ENCODE data around the gene CACNA2D3. TPM values are rescaled to one million over a fixed set of nuclear protein-coding genes. Genes with fewer than 3 reads are reported as not detected.

Gene CACNA2D3
- total and polyA plus RNA-seq, 4 donors: 0.38 to 2.5 (median 1.1) TPM

- 21 to 38% methylated on average over 2 of the region's 2 CpGs for WGBS, 2 donors
- DNase-seq: peak; percentile 54 to 85 (median 75)
- Histone ChIP-seq H3K27ac (ENCODE audit: low read depth in 1 of 2, low read length in 1 of 2) (no peak overlapping the region), H3K9ac (ENCODE audit: insufficient read depth in 1 of 2, low read length in 2 of 2) (no peak overlapping the region), H3K4me3 (no peak overlapping the region), H3K9me3 (ENCODE audit: control insufficient read depth in 4 of 4, insufficient read depth in 3 of 4, low read length in 3 of 4) (peaks cover 0 to 2% (median 0%) of the 10 kb centered on the region in 4 donors), H3K27me3 (ENCODE audit: control insufficient read depth in 3 of 3, insufficient read depth in 3 of 3, low read length in 2 of 3) (peaks cover 0 to 37% (median 20%) of the 10 kb centered on the region in 3 donors), H3K36me3 (ENCODE audit: control insufficient read depth in 4 of 4, insufficient read depth in 4 of 4, low read length in 4 of 4) (no peaks in the 10 kb centered on the region), H3K4me1 (ENCODE audit: control insufficient read depth in 5 of 5, insufficient read depth in 5 of 5, low read length in 5 of 5) (peaks cover 0 to 27% (median 7%) of the 10 kb centered on the region in 5 donors)
- ATAC-seq (ENCODE audit: insufficient read depth, low FRiP score): no peak
- TF ChIP-seq CTCF (IDR thresholded peaks at IDR 0.05; ENCODE audit: control extremely low read depth, extremely low read depth): no peak
These were observed 549.2 kb downstream of the CACNA2D3 start for GRCh38 chr3:54671511-54671910.

DNA sequence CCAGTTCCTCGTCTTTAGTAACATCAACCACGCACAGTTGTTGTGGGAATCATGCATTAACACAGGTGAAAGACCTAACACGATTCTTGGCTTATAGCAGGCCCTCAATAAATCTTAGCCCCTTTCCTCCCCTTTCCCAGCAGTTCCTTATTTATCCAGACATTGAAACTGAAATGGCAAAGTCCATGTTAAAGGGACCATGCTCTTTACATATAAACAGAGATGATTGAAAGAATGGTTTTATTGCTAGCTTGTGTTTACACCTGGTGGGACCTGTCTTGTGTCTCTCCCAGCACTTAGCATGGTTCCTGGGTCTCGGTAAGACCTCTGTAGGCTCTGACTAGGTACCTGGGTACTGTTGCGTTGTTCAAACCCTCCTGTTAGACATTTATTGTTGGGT, 553.7 kb downstream of the CACNA2D3 start:
- peaks cover 0 to 18% (median 4%) of the 10 kb centered on the region in 5 donors for H3K4me1 ChIP-seq (ENCODE audit: control insufficient read depth in 5 of 5, insufficient read depth in 5 of 5, low read length in 5 of 5)
- DNase-seq (no peak), ATAC-seq (ENCODE audit: insufficient read depth, low FRiP score) (no peak)
- 75 to 87% methylated on average over 5 of the region's 5 CpGs for WGBS, 2 donors
- no peak overlapping the region for H3K4me3 ChIP-seq
- no peaks in the 10 kb centered on the region for H3K36me3 ChIP-seq (ENCODE audit: control insufficient read depth in 4 of 4, insufficient read depth in 4 of 4, low read length in 4 of 4)
- peaks cover 0 to 3% (median 0%) of the 10 kb centered on the region in 4 donors for H3K9me3 ChIP-seq (ENCODE audit: control insufficient read depth in 4 of 4, insufficient read depth in 3 of 4, low read length in 3 of 4)
- peaks cover 0 to 29% (median 14%) of the 10 kb centered on the region in 3 donors for H3K27me3 ChIP-seq (ENCODE audit: control insufficient read depth in 3 of 3, insufficient read depth in 3 of 3, low read length in 2 of 3)
- TF ChIP-seq CTCF (IDR thresholded peaks at IDR 0.05; ENCODE audit: control extremely low read depth, extremely low read depth): no peak
- no peak overlapping the region for H3K9ac ChIP-seq (ENCODE audit: insufficient read depth in 1 of 2, low read length in 2 of 2)
- no peak overlapping the region for H3K27ac ChIP-seq (ENCODE audit: low read depth in 1 of 2, low read length in 1 of 2)

DNA sequence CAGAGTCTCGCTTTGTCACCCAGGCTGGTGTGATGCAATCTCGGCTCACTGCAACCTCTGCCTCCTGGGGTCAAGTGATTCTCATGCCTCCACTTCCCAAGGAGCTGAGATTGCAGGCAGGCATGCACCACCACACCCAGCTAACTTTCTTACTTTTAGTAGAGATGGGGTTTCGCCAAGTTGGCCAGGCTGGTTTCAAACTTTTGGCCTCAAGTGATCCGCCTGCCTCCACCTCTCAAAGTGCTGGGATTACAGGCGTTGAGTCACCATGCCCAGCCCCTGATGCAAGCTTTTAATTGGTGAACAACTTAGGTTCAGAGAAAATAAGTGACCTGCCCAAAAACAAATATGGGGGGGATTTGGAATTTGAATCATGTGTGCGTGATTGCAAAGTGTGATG, 559.4 kb downstream of the CACNA2D3 start:
- no peak for TF ChIP-seq CTCF (IDR thresholded peaks at IDR 0.05; ENCODE audit: control extremely low read depth, extremely low read depth)
- DNase-seq (no peak), ATAC-seq (ENCODE audit: insufficient read depth, low FRiP score) (no peak)
- Histone ChIP-seq H3K27ac (ENCODE audit: low read depth in 1 of 2, low read length in 1 of 2) (no peak overlapping the region), H3K27me3 (ENCODE audit: control insufficient read depth in 3 of 3, insufficient read depth in 3 of 3, low read length in 2 of 3) (peaks cover 0 to 14% (median 13%) of the 10 kb centered on the region in 3 donors), H3K9ac (ENCODE audit: insufficient read depth in 1 of 2, low read length in 2 of 2) (no peak overlapping the region), H3K36me3 (ENCODE audit: control insufficient read depth in 4 of 4, insufficient read depth in 4 of 4, low read length in 4 of 4) (no peaks in the 10 kb centered on the region), H3K4me1 (ENCODE audit: control insufficient read depth in 5 of 5, insufficient read depth in 5 of 5, low read length in 5 of 5) (peaks cover 0 to 6% (median 0%) of the 10 kb centered on the region in 5 donors), H3K4me3 (no peak overlapping the region), H3K9me3 (ENCODE audit: control insufficient read depth in 4 of 4, insufficient read depth in 3 of 4, low read length in 3 of 4) (peaks cover 0 to 2% (median 0%) of the 10 kb centered on the region in 4 donors)
- 80 to 87% methylated on average over 6 of the region's 6 CpGs for WGBS, 2 donors

DNA sequence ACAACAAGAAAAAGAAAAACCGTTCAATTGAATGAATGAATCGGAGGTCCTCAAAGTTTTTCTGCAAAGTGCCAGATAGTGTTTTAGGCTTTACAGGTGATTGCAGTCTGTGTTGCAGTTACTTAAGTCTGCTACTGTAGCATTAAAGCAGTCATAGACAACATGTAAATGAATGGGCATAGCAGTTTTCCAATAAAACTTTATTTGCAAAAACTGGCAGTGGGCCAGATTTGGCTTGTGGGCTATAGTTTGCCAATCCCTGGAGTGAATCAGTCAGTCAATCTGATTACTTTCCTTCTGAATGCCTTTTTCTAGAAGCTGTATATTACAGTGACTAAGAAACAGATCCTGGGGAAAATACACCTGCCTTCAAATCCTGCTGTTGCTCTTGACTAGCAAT, 562.9 kb downstream of the CACNA2D3 start:
- Histone ChIP-seq H3K4me3 (no peak overlapping the region), H3K27me3 (ENCODE audit: control insufficient read depth in 3 of 3, insufficient read depth in 3 of 3, low read length in 2 of 3) (peaks cover 0 to 16% (median 14%) of the 10 kb centered on the region in 3 donors), H3K4me1 (ENCODE audit: control insufficient read depth in 5 of 5, insufficient read depth in 5 of 5, low read length in 5 of 5) (peaks cover 0 to 3% (median 0%) of the 10 kb centered on the region in 5 donors), H3K27ac (ENCODE audit: low read depth in 1 of 2, low read length in 1 of 2) (no peak overlapping the region), H3K9me3 (ENCODE audit: control insufficient read depth in 4 of 4, insufficient read depth in 3 of 4, low read length in 3 of 4) (no peaks in the 10 kb centered on the region), H3K9ac (ENCODE audit: insufficient read depth in 1 of 2, low read length in 2 of 2) (no peak overlapping the region), H3K36me3 (ENCODE audit: control insufficient read depth in 4 of 4, insufficient read depth in 4 of 4, low read length in 4 of 4) (no peaks in the 10 kb centered on the region)
- TF ChIP-seq CTCF (IDR thresholded peaks at IDR 0.05; ENCODE audit: control extremely low read depth, extremely low read depth): no peak
- no peak for ATAC-seq (ENCODE audit: insufficient read depth, low FRiP score)
- no peak for DNase-seq
- WGBS, 2 donors: 72 to 90% methylated on average over 2 of the region's 2 CpGs
